GM21723 (cell line): ENCODE measurements around the gene FBXL17.

Experiments
- ATAC-seq: cut with Tn5 transposase; IDR thresholded peaks from one replicate; pipeline ENCODE4 v1.9.1; 2021; ENCODE audit warnings: mild to moderate bottlenecking, moderate library complexity; ENCODE audit not compliant: unreplicated experiment

The FBXL17 gene

GRCh38 chr5:107959573-107960279 is 422.2 kb downstream of the FBXL17 start:
- ATAC-seq: no peak

- no peak for ATAC-seq
These were observed 423.0 kb downstream of the FBXL17 start for GRCh38 chr5:107958861-107959260.

- no peak for ATAC-seq
These were observed 423.5 kb downstream of the FBXL17 start for GRCh38 chr5:107958432-107958831.

- ATAC-seq: no peak
These were observed 424.8 kb downstream of the FBXL17 start for GRCh38 chr5:107957051-107957450.

- ATAC-seq: no peak
These were observed 426.6 kb downstream of the FBXL17 start for GRCh38 chr5:107955321-107955720.

GRCh38 chr5:107954254-107954653 is 427.6 kb downstream of the FBXL17 start:
- ATAC-seq: no peak

GRCh38 chr5:107952450-107952849 is 429.4 kb downstream of the FBXL17 start:
- ATAC-seq: no peak

GRCh38 chr5:107951309-107951708 is 430.6 kb downstream of the FBXL17 start:
- no peak for ATAC-seq

- ATAC-seq: no peak
These were observed 431.1 kb downstream of the FBXL17 start for GRCh38 chr5:107950776-107951175.

- no peak for ATAC-seq
These were observed 432.1 kb downstream of the FBXL17 start for GRCh38 chr5:107949688-107950341.

GRCh38 chr5:107948377-107948776 is 433.5 kb downstream of the FBXL17 start:
- no peak for ATAC-seq

- no peak for ATAC-seq
These were observed 436.8 kb downstream of the FBXL17 start for GRCh38 chr5:107945061-107945460.

GRCh38 chr5:107943923-107944322 is 438.0 kb downstream of the FBXL17 start:
- ATAC-seq: no peak

- no peak for ATAC-seq
These were observed 440.9 kb downstream of the FBXL17 start for GRCh38 chr5:107941036-107941435.

GRCh38 chr5:107937651-107938355 is 444.1 kb downstream of the FBXL17 start:
- ATAC-seq: no peak

GRCh38 chr5:107937204-107937603 is 444.7 kb downstream of the FBXL17 start:
- no peak for ATAC-seq

GRCh38 chr5:107936515-107936914 is 445.4 kb downstream of the FBXL17 start:
- no peak for ATAC-seq

GRCh38 chr5:107935645-107936044 is 446.3 kb downstream of the FBXL17 start:
- no peak for ATAC-seq

GRCh38 chr5:107933326-107933725 is 448.6 kb downstream of the FBXL17 start:
- ATAC-seq: no peak

GRCh38 chr5:107930891-107931290 is 451.0 kb downstream of the FBXL17 start:
- no peak for ATAC-seq

- ATAC-seq: no peak
These were observed 451.8 kb downstream of the FBXL17 start for GRCh38 chr5:107930092-107930491.

- ATAC-seq: no peak
These were observed 452.8 kb downstream of the FBXL17 start for GRCh38 chr5:107929080-107929479.
